Dermis blood vessel endothelial cell (primary cell): ENCODE results near the gene SMYD3. TPM values are rescaled to one million over a fixed set of nuclear protein-coding genes. Genes with fewer than 3 reads are reported as not detected.

Experiments
- DNase-seq: peaks from one replicate; pipeline ENCODE4 v3.0.0; 2010
- total RNA-seq: library from RNA; depleted of rRNA; stranded (reverse); fragments of >200 nt; gene quantifications from 2 replicates; pipeline ENCODE4 v1.2.3, GENCODE V29; 2014

SMYD3 gene
- total RNA-seq, 1 donor from 2014 or later: 21.3 TPM

DNA sequence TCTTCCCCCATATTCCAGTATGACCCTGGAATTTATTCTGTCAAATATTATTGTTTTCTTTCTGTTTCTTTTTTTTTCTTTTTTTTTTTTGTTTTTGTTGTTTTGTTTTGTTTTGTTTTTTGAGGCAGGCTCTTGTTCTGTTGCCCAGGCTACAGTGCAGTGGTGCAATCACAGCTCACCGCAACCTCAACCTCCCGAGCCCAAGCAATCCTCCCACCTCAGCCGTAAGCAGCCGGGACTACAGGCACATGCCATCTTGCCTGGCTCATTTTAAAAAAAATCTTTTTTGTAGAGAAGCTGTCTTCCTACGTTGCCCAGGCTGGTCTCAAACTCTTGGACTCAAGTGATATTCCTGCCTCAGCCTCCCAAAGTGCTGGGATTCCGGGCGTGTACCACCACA is 237.6 kb downstream of the SMYD3 start:
- DNase-seq: no peak

GRCh38 chr1:246267896-246268295 is 239.2 kb downstream of the SMYD3 start:
- no peak for DNase-seq

- DNase-seq: no peak
Observed at GRCh38 chr1:246267426-246267825, 239.7 kb downstream of the SMYD3 start.

DNA sequence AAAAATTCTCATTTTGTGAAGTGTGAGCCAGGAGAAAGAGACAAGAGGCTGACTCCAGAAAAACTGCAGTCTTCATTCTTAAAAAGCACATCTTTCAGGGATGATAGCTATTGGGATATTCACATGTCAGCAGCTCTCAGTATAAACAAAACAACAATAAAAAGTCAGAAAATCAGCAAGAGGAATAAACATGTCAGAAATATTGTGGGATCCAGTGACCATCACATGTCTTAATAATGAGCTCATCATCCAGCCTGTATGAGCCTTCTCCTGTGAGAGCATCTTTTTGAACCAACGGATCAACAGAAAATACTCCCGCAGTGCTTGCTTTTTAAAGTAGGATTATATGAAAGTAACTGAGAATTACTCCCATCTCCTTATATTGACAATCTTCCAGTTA is 241.6 kb downstream of the SMYD3 start:
- DNase-seq: no peak

GRCh38 chr1:246262281-246262680 is 244.8 kb downstream of the SMYD3 start:
- no peak for DNase-seq

GRCh38 chr1:246261639-246262038 is 245.4 kb downstream of the SMYD3 start:
- no peak for DNase-seq

DNA sequence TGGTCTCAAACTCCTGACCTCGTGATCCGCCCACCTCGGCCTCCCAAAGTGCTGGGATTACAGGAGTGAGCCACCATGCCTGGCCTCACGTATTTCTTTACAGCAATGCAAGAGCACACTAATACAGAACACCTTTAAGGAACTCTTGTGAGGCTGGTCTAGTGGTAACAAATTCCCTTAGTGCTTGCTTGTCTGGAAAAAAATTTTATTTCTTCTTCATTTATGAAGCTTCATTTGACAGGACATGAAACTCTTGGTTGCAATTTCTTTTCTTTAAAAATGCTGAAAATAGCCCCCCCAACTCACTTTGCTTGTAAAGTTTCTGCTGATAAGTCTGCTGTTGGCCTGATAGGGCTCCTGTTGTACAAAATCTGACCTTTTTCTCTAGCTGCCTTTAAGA is 248.8 kb downstream of the SMYD3 start:
- DNase-seq: no peak

GRCh38 chr1:246255773-246256172 is 251.3 kb downstream of the SMYD3 start:
- no peak for DNase-seq

- no peak for DNase-seq
Observed at GRCh38 chr1:246254854-246255253, 252.2 kb downstream of the SMYD3 start.

- DNase-seq: no peak
Observed at GRCh38 chr1:246246430-246246829, 260.6 kb downstream of the SMYD3 start.

DNA sequence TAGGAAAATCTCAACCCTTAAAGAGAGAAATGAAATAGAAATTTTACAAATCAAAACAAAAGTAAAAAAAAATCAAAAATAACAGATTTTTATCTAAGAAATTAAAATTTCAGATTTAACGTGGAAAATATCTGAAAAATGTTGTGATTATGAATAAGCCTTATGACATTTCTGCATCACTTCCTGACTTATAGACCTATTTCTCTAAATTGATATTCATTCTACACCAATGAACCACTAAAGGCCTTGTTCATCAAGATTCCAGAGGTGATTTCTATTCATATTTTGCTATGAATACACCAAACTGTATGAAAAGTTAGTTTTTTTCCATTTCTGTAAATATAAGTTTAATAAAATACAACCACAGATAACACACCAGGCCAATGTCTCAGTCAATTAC is 261.5 kb downstream of the SMYD3 start:
- no peak for DNase-seq

DNA sequence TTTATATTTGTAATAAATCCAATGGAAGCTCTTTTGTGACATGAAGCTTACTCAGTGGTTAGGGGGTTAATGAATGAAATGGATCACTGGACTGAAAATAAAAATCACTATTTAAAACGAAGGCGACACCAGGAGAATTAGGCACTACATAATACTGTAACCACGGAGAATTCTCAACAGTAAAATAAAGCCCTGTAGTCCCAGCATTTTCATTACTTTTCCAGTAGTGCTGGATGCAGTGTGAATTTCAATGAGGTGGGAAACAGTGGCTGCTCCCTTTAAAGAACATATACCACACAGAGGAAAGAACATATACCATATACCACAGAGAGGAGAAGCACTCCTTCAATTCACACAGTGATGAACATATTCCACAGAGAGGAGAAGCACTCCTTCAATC is 275.0 kb downstream of the SMYD3 start:
- DNase-seq: no peak

GRCh38 chr1:246226041-246226440 is 281.0 kb downstream of the SMYD3 start:
- no peak for DNase-seq

DNA sequence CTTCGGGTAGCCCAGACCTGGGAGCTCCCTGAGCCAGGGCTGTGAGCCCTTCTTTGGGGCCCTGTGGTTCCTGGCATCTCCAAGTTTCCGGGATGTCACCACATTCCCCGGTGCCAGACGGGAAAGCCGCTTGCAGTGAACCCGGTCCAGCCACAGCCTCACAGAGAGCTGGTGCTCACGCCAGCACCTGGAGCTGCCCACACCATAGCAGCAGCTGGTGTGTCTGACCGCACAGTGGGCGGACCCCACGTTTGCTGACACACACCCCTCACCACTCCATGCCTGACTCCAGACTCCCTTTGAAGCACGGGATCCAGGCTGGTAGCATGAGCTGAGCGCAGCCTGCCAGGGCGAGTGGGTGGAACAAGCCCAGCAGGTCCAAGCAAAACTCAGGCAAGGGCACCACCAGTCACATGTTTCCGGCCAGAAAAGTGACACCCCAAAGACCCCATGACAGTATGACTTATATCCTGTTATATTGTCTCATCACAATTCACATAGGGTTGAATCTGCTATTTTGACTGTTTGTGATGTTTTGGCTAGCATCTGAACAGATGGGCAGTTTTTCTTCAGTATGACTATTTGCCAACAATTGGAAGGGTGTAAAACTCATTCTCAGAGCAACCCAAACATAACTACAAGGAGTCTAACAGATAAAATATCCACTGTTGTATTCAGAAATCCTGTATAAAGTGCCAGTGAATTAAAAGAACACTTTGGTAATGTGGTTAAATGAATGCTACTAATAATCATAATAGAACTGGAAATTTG is 285.4 kb downstream of the SMYD3 start:
- DNase-seq: peak; percentile 46

DNA sequence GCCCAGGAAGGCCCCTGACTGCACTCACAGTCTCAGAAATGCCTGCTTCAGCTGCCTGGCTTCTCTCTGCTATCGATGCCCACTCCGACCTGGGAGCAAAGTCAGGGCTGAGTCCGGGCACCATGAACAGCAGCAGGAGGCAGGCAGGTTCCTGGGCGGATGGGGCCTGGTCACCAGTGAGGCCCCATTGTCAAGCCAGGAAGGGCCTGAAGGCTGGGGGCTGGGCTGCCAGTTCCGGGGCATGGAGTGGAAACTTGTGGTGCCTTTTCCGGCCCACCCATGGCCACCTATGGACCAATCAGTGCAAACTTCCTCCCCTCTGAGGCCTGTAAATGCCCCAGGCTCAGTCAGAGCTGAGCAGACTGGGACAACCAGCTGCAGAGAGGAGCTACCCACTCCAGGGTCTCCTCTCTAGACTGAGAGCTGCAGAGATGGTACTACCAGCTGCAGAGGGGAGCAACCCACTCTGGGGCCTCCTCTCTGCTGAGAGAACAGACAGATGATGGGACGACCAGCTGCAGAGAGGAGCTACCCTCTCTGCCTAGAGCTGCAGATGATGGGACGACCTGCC is 286.5 kb downstream of the SMYD3 start:
- DNase-seq: no peak

DNA sequence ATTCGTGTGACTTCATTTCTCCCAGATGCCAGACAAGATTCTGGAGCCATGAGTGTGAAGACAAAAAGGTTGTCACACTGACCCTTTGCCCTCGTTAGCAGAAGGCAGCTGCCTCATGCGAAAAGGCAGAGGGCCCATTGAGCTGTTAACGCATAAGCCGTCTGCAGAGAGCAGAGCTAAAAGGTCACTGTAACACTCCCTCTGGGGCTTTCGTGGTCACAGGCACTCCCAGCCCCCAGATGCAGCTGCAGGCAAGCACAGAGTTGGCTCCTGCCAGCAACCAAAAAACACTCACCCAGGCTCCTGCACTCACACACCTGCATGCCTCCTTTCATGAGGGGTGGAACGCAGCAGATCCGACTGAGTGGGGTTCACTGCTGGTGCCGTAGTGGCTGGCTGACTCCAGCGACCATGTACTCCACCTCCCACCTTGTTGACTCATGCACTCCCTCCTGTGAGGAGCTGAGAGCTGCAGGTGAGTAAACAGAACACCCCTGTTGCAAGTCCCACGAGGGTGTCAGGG is 287.5 kb downstream of the SMYD3 start:
- no peak for DNase-seq

DNA sequence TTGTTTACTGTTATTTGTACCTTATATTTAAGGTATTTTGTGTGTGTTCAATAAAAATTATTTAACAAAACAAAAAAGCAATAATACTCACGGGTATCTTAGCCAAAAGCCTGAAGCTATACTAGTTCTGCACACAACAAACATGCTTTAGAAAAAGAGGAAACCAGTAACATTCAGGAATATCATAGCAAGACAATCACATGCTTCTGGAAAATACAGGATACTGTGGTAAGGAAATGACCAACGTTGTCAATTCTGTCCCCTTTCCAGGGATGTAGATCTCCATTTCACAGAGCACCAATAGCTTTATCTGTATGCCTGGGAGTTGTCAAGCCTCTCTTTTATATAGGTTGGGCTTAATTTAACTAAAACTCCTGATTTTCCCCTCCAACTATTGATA is 288.4 kb downstream of the SMYD3 start:
- peak; percentile 30 for DNase-seq

DNA sequence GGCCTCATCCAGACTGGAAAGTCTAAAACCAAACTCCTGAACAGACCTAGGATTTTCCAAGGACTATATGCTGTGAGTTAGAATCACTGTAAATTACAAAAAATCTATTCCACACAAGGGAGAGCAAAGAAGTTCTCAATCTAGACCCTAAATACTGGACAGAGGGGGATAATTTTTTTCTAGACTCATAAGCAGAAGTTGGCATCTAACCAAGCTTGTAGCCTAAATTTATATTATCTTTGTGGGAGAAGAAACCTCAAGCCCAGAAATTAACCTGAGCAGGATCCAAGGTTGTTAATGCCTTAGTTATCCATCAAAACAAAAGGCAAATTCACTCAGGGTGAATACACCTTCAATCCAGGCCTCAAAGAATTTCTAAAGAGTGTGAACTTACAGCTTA is 290.2 kb downstream of the SMYD3 start:
- DNase-seq: no peak

DNA sequence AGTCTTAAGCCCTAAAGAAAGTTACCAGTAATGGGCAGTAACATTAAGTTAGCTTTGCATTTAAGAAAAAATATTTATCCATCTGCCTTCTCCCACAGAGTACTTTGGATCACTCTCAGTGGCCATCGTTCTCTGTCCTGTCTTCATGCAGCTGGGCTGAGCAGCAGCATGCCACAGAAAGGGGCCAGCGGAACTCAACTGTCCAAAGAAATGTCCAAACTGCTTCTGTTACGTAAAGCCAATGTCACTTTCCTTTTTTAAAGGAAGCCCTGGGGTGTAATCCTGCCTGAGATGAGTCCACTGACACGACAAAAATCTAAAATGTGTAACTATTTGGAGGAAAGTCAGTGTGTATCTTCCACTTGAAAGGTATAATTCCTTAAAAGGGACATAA is 291.6 kb downstream of the SMYD3 start:
- DNase-seq: no peak

GRCh38 chr1:246214708-246215509 is 292.2 kb downstream of the SMYD3 start:
- DNase-seq: peak; percentile 93

GRCh38 chr1:246213947-246214346 is 293.1 kb downstream of the SMYD3 start:
- DNase-seq: no peak

GRCh38 chr1:246213502-246213901 is 293.6 kb downstream of the SMYD3 start:
- DNase-seq: no peak

DNA sequence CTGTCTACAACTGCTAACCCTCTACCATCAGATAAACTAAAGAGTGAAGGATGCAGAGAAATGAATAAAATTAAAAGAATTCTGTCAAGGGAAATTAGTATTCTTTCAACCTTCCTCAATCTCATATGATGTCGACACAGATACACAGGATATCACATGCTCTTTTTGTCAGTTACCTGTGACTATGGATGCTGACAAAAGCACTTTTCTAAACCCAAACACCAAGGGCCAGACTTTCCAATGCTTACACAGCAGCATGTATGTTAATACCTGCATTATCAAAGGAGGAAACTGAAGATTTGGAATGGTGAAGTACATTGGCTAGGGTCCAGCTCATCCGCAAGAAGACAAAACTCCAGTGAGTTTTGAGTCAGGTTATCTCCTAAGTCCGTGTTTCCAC is 294.0 kb downstream of the SMYD3 start:
- no peak for DNase-seq

- no peak for DNase-seq
Observed at GRCh38 chr1:246212013-246212412, 295.1 kb downstream of the SMYD3 start.
